Measurements from ENCODE around the gene URB1. TPM values are rescaled to one million over a fixed set of nuclear protein-coding genes. Genes with fewer than 3 reads are reported as not detected.
"Not testable (repeated sequence)": the region's sequence is repeated elsewhere in the genome, so short reads cannot be mapped to it uniquely, and the experiment has no call there.

The URB1 gene
- total RNA-seq, 1 donor from 2014 or later, result 15.5 TPM

GRCh38 chr21:32372755-32373154 lies 20.1 kb downstream of the URB1 start:
- Mint-ChIP-seq H3K36me3 (ENCODE audit: unreplicated experiment) (no peaks in the 10 kb centered on the region), H3K4me3 (ENCODE audit: unreplicated experiment) (no peak overlapping the region), H3K27ac (ENCODE audit: unreplicated experiment) (no peak overlapping the region), H3K9me3 (ENCODE audit: unreplicated experiment) (no peaks in the 10 kb centered on the region), H3K4me1 (ENCODE audit: low read depth, unreplicated experiment) (no peaks in the 10 kb centered on the region), H3K27me3 (ENCODE audit: unreplicated experiment) (no peaks in the 10 kb centered on the region)
- no peak for DNase-seq
- TF ChIP-seq, protein P1, sequence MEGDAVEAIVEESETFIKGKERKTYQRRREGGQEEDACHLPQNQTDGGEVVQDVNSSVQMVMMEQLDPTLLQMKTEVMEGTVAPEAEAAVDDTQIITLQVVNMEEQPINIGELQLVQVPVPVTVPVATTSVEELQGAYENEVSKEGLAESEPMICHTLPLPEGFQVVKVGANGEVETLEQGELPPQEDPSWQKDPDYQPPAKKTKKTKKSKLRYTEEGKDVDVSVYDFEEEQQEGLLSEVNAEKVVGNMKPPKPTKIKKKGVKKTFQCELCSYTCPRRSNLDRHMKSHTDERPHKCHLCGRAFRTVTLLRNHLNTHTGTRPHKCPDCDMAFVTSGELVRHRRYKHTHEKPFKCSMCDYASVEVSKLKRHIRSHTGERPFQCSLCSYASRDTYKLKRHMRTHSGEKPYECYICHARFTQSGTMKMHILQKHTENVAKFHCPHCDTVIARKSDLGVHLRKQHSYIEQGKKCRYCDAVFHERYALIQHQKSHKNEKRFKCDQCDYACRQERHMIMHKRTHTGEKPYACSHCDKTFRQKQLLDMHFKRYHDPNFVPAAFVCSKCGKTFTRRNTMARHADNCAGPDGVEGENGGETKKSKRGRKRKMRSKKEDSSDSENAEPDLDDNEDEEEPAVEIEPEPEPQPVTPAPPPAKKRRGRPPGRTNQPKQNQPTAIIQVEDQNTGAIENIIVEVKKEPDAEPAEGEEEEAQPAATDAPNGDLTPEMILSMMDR (IDR thresholded peaks at IDR 0.05; ENCODE audit: partially characterized antibody, unreplicated experiment), result no peak

DNA sequence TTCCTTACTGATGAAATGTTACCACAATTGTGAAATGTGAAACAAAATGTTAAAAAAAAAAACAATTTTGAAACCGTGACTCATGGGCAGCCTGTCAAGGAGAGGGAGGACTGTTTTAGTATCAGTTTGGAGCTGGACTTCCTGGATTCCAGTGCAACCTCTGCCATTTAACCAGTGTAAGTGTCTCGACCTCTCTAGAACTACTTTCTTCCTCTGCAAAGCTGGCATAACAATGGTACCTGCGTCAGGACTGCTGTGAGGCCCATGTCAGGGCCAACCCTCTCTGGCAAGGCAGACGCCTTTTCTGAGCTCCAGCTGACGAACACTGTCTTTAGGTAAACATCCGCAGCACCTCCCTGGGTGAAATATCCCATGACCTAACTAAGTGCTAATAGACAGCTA lies 20.9 kb downstream of the URB1 start:
- Mint-ChIP-seq H3K36me3 (ENCODE audit: unreplicated experiment) (no peaks in the 10 kb centered on the region), H3K4me1 (ENCODE audit: low read depth, unreplicated experiment) (no peaks in the 10 kb centered on the region), H3K4me3 (ENCODE audit: unreplicated experiment) (no peak overlapping the region), H3K27ac (ENCODE audit: unreplicated experiment) (no peak overlapping the region), H3K9me3 (ENCODE audit: unreplicated experiment) (no peaks in the 10 kb centered on the region), H3K27me3 (ENCODE audit: unreplicated experiment) (no peaks in the 10 kb centered on the region)
- TF ChIP-seq, protein P1 (IDR thresholded peaks at IDR 0.05; ENCODE audit: partially characterized antibody, unreplicated experiment), result no peak
- no peak for DNase-seq

DNA sequence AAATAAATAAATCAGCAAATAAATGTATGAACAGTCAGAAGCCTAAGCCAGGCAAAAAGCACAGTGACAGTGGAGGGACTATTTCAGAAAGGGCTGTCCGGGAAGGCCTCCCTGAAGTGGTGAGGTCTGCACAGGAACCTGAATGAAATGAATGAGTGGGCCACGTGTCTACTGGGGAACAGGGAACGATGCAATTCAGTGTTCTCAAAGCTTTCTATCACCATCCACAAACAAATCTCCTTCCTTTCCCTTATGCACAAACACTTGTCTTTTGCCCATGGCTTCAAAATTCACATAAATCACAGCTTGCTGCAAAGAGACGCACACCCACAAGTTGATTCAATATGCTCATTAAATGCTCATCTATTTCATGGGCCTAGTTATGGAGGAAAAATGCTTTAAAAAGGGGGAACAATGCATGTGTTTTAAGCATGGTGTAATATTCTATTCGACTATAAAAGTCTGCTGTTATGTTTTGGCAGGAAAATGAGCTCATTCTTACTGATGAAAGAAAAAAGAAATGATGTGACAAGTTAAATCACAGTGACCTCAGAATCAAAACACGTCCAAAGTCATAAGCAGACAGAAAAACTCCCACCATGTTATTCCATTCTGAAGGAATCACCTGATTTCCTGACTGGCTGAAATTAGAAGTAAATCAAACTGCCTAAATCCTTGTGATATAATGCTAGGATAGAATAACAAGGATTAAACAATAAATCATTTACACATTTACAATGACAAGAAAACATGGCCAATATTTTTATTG lies 21.6 kb downstream of the URB1 start:
- Mint-ChIP-seq H3K4me1 (ENCODE audit: low read depth, unreplicated experiment) (no peaks in the 10 kb centered on the region), H3K27me3 (ENCODE audit: unreplicated experiment) (no peaks in the 10 kb centered on the region), H3K9me3 (ENCODE audit: unreplicated experiment) (no peaks in the 10 kb centered on the region), H3K36me3 (ENCODE audit: unreplicated experiment) (no peaks in the 10 kb centered on the region), H3K27ac (ENCODE audit: unreplicated experiment) (no peak overlapping the region), H3K4me3 (ENCODE audit: unreplicated experiment) (no peak overlapping the region)
- TF ChIP-seq, protein P1 (IDR thresholded peaks at IDR 0.05; ENCODE audit: partially characterized antibody, unreplicated experiment), result no peak
- no peak for DNase-seq

DNA sequence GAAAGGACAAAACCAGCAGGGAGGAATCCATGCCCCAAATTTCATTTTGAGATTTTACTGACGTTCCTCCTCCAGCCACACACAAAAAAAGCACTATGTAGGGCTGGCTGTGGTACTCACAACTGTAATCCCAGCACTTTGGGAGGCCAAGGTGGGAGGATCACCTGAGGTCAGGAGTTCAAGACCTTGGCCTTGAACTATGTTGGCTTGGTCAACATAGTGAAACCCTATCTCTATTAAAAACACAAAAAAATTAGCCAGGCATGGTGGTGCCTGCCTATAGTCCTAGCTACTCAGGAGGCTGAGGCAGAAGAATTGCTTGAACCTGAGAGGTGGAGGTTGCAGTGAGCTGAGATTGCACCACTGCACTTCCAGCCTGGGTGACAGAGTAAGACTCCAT lies 23.9 kb downstream of the URB1 start:
- not testable (repeated sequence) for H3K4me3 Mint-ChIP-seq (ENCODE audit: unreplicated experiment); H3K4me1 Mint-ChIP-seq (ENCODE audit: low read depth, unreplicated experiment); DNase-seq; H3K9me3 Mint-ChIP-seq (ENCODE audit: unreplicated experiment); H3K27me3 Mint-ChIP-seq (ENCODE audit: unreplicated experiment); H3K36me3 Mint-ChIP-seq (ENCODE audit: unreplicated experiment); H3K27ac Mint-ChIP-seq (ENCODE audit: unreplicated experiment)

- Mint-ChIP-seq H3K27ac (ENCODE audit: unreplicated experiment) (no peak overlapping the region), H3K4me1 (ENCODE audit: low read depth, unreplicated experiment) (peaks cover 7% of the 10 kb centered on the region), H3K27me3 (ENCODE audit: unreplicated experiment) (no peaks in the 10 kb centered on the region), H3K4me3 (ENCODE audit: unreplicated experiment) (no peak overlapping the region), H3K9me3 (ENCODE audit: unreplicated experiment) (no peaks in the 10 kb centered on the region), H3K36me3 (ENCODE audit: unreplicated experiment) (no peaks in the 10 kb centered on the region)
- TF ChIP-seq, protein P1 (IDR thresholded peaks at IDR 0.05; ENCODE audit: partially characterized antibody, unreplicated experiment), result no peak
- DNase-seq, result no peak
These were observed 24.4 kb downstream of the URB1 start for GRCh38 chr21:32368386-32368785.

All from glutamatergic neuron (in vitro differentiated cells).